HL-60 (cell line): ENCODE measurements around the gene EXOC4.

Source experiments
- DNase-seq, 2 experiments: peaks; one replicate each; pipeline ENCODE4 v3.0.0-alpha.2; 2010 to 2020; ENCODE audit warnings: low read depth in 1 of 2, low spot score in 1 of 2
- H3K27ac ChIP-seq: fragments of 250-450 bp; sonication (Bioruptor Pico); replicated peaks from 2 replicates; pipeline ENCODE4 v1.5.1; 2020; ENCODE audit warnings: mild to moderate bottlenecking, moderate library complexity
- H3K27me3 ChIP-seq: fragments of 250-450 bp; sonication (Bioruptor Pico); 2 replicates; pipeline ENCODE4 v1.5.1; 2021; ENCODE audit warnings: mild to moderate bottlenecking, moderate library complexity; ENCODE audit not compliant: insufficient read depth, poor library complexity, severe bottlenecking
- H3K4me3 ChIP-seq: replicated peaks from 2 replicates; pipeline ENCODE4 v1.5.1; 2011; ENCODE audit warnings: mild to moderate bottlenecking, control low read depth, low read length; ENCODE audit not compliant: insufficient read depth
- CTCF ChIP-seq: IDR thresholded peaks from one replicate; pipeline ENCODE4 v1.5.1; 2011; ENCODE audit warnings: low read length, control low read depth, inconsistent platforms; ENCODE audit not compliant: insufficient read depth
- GABPA ChIP-seq: IDR thresholded peaks from 2 replicates; pipeline ENCODE4 v1.6.1; 2012; ENCODE audit warnings: low read depth
- POLR2AphosphoS5 ChIP-seq: IDR thresholded peaks from 2 replicates; pipeline ENCODE4 v1.6.1; 2012; ENCODE audit warnings: low read depth
- REST ChIP-seq: IDR thresholded peaks from 2 replicates; pipeline ENCODE4 v1.6.1; 2012; ENCODE audit warnings: low read depth; ENCODE audit not compliant: insufficient replicate concordance
- SPI1 ChIP-seq: IDR thresholded peaks from 2 replicates; pipeline ENCODE4 v1.6.1; 2012; ENCODE audit warnings: low read depth, mild to moderate bottlenecking, borderline replicate concordance

The EXOC4 gene

GRCh38 chr7:133313575-133313974 lies 60.7 kb downstream of the EXOC4 start:
- TF ChIP-seq GABPA (no peak), SPI1 (no peak), REST (no peak), POLR2AphosphoS5 (no peak), CTCF (no peak)
- no peak overlapping the region for H3K4me3 ChIP-seq
- H3K27me3 ChIP-seq: no peaks in the 10 kb centered on the region
- DNase-seq: no peak
- no peak overlapping the region for H3K27ac ChIP-seq

- H3K27ac ChIP-seq: no peak overlapping the region
- no peak for TF ChIP-seq GABPA
- no peak for TF ChIP-seq REST
- no peak for TF ChIP-seq SPI1
- TF ChIP-seq CTCF: no peak
- TF ChIP-seq POLR2AphosphoS5: no peak
- DNase-seq: no peak
- no peak overlapping the region for H3K4me3 ChIP-seq
- H3K27me3 ChIP-seq: no peaks in the 10 kb centered on the region
Measured at GRCh38 chr7:133314084-133314483, 61.2 kb downstream of the EXOC4 start.

- TF ChIP-seq REST (no peak), GABPA (no peak), POLR2AphosphoS5 (no peak), CTCF (no peak), SPI1 (no peak)
- no peak overlapping the region for H3K27ac ChIP-seq
- no peaks in the 10 kb centered on the region for H3K27me3 ChIP-seq
- no peak for DNase-seq
- H3K4me3 ChIP-seq: no peak overlapping the region
Measured at GRCh38 chr7:133315332-133316040, 62.6 kb downstream of the EXOC4 start.
